GM23338 (cell line): ENCODE results near the gene ZFYVE27. TPM values are rescaled to one million over a fixed set of nuclear protein-coding genes. Genes with fewer than 3 reads are reported as not detected.

Experiments used
- ATAC-seq: fragments of 200-7000 bp; cut with Tn5 transposase; 3 replicates; pipeline ENCODE4 v1.9.1; 2020
- DNase-seq: peaks from one replicate; pipeline ENCODE4 v3.0.0-alpha.2; 2015; ENCODE audit warnings: low spot score
- H2AFZ ChIP-seq: fragments of 200-600 bp; sonication (generic); 2 replicates; pipeline ENCODE4 v1.8.0; 2016; ENCODE audit warnings: antibody characterized with exemption, mild to moderate bottlenecking, moderate library complexity
- H3F3A ChIP-seq: fragments of 200-600 bp; sonication (generic); replicated peaks from 2 replicates; pipeline ENCODE4 v1.8.0; 2017; ENCODE audit warnings: antibody characterized with exemption, mixed run types, low read depth
- H3K27ac ChIP-seq: fragments of 200-600 bp; sonication (generic); 2 replicates; pipeline ENCODE4 v1.6.1; 2016; ENCODE audit warnings: low read depth
- H3K27me3 ChIP-seq: fragments of 200-600 bp; sonication (generic); 2 replicates; pipeline ENCODE4 v1.8.0; 2016; ENCODE audit warnings: mild to moderate bottlenecking, mixed run types, moderate library complexity; ENCODE audit not compliant: insufficient read depth
- H3K36me3 ChIP-seq: fragments of 200-600 bp; sonication (generic); 2 replicates; pipeline ENCODE4 v1.8.0; 2016; ENCODE audit warnings: mild to moderate bottlenecking; ENCODE audit not compliant: insufficient read depth
- H3K4me1 ChIP-seq: fragments of 200-600 bp; sonication (generic); 2 replicates; pipeline ENCODE4 v1.8.0; 2016; ENCODE audit warnings: mild to moderate bottlenecking, moderate library complexity; ENCODE audit not compliant: insufficient read depth
- H3K4me2 ChIP-seq: fragments of 200-600 bp; sonication (generic); 2 replicates; pipeline ENCODE4 v1.7.1; 2017; ENCODE audit warnings: mixed run types
- H3K4me3 ChIP-seq: fragments of 200-600 bp; sonication (generic); 2 replicates; pipeline ENCODE4 v1.6.1; 2016; ENCODE audit warnings: mixed run types
- H3K79me2 ChIP-seq: fragments of 200-600 bp; sonication (generic); replicated peaks from 2 replicates; pipeline ENCODE4 v1.8.0; 2017; ENCODE audit warnings: mild to moderate bottlenecking; ENCODE audit not compliant: insufficient read depth
- H3K9me2 ChIP-seq: fragments of 200-600 bp; sonication (generic); 2 replicates; pipeline ENCODE4 v1.8.0; 2017; ENCODE audit not compliant: insufficient read depth
- H4K20me1 ChIP-seq: fragments of 200-600 bp; sonication (generic); replicated peaks from 2 replicates; pipeline ENCODE4 v1.8.0; 2017; ENCODE audit warnings: mild to moderate bottlenecking; ENCODE audit not compliant: insufficient read depth
- H3K27ac Mint-ChIP-seq: 2 replicates; pipeline ENCODE4 v1.8.0; 2020; ENCODE audit warnings: inconsistent platforms, mild to moderate bottlenecking, moderate library complexity, mixed read lengths
- H3K27me3 Mint-ChIP-seq: 3 replicates; pipeline ENCODE4 v1.8.0; 2022; ENCODE audit warnings: low read depth, mild to moderate bottlenecking, moderate library complexity, mixed read lengths, inconsistent platforms; ENCODE audit not compliant: insufficient read depth, poor library complexity
- H3K36me3 Mint-ChIP-seq: 3 replicates; pipeline ENCODE4 v1.8.0; 2021; ENCODE audit warnings: low read depth, mild to moderate bottlenecking, inconsistent platforms, moderate library complexity, mixed read lengths
- H3K4me1 Mint-ChIP-seq: 3 replicates; pipeline ENCODE4 v1.8.0; 2020; ENCODE audit warnings: mild to moderate bottlenecking, inconsistent platforms, mixed read lengths
- H3K4me3 Mint-ChIP-seq: 3 replicates; pipeline ENCODE4 v1.8.0; 2021; ENCODE audit warnings: moderate library complexity, mild to moderate bottlenecking, inconsistent platforms, mixed read lengths
- H3K9me3 Mint-ChIP-seq: 3 replicates; pipeline ENCODE4 v1.8.0; 2020; ENCODE audit warnings: moderate library complexity, mild to moderate bottlenecking, inconsistent platforms, mixed read lengths
- CREB1 ChIP-seq: fragments of 250-450 bp; sonication (Bioruptor Pico); IDR thresholded peaks from 2 replicates; pipeline ENCODE4 v1.5.0; 2020; ENCODE audit warnings: low read depth, mild to moderate bottlenecking, moderate library complexity
- EZH2 ChIP-seq: fragments of 200-600 bp; sonication (generic); IDR thresholded peaks from one replicate; pipeline ENCODE4 v1.8.0; 2017; ENCODE audit warnings: antibody characterized with exemption, mild to moderate bottlenecking, low read depth; ENCODE audit not compliant: unreplicated experiment
- EZH2phosphoT487 ChIP-seq: fragments of 200-600 bp; sonication (generic); IDR thresholded peaks from one replicate; pipeline ENCODE4 v1.8.1; 2018; ENCODE audit warnings: antibody characterized with exemption; ENCODE audit not compliant: unreplicated experiment
- JUNB ChIP-seq: IDR thresholded peaks from one replicate; pipeline ENCODE4 v1.6.1; 2016; ENCODE audit warnings: antibody characterized with exemption; ENCODE audit not compliant: unreplicated experiment
- NANOG ChIP-seq: IDR thresholded peaks from 2 replicates; pipeline ENCODE4 v1.6.1; 2016; ENCODE audit warnings: antibody characterized with exemption, borderline replicate concordance
- POLR2AphosphoS5 ChIP-seq: IDR thresholded peaks from 2 replicates; pipeline ENCODE4 v1.6.1; 2016; ENCODE audit warnings: antibody characterized with exemption, low read depth
- STAT1 ChIP-seq: IDR thresholded peaks from one replicate; pipeline ENCODE4 v1.6.1; 2016; ENCODE audit warnings: antibody characterized with exemption; ENCODE audit not compliant: unreplicated experiment
- ZNF114 ChIP-seq: fragments of 250-450 bp; sonication (Bioruptor Pico); IDR thresholded peaks from 2 replicates; pipeline ENCODE4 v1.5.0; 2020; ENCODE audit warnings: mild to moderate bottlenecking, moderate library complexity
- ZNF331 ChIP-seq: fragments of 250-450 bp; sonication (Bioruptor Pico); IDR thresholded peaks from 2 replicates; pipeline ENCODE4 v1.5.0; 2020; ENCODE audit warnings: low read depth, mild to moderate bottlenecking, moderate library complexity
- polyA plus RNA-seq: library from polyadenylated mRNA; unstranded; fragments of >200 nt; fragmentation: Nextera tagmentation; extraction: Ambion mirVana; gene quantifications from 2 replicates; pipeline ENCODE4 v1.2.1, GENCODE V29; 2016
- total RNA-seq: library from RNA; depleted of rRNA; stranded (reverse); fragments of >200 nt; shearing (Covaris generic); gene quantifications from 2 replicates; pipeline ENCODE4 v1.2.3, GENCODE V29; 2014
- TF ChIP-seq, protein P1 (sequence below): IDR thresholded peaks from one replicate; pipeline ENCODE4 v1.6.1; 2018; ENCODE audit warnings: antibody characterized with exemption; ENCODE audit not compliant: unreplicated experiment
- TF ChIP-seq, protein P2 (sequence below), 2 experiments: fragments of 200-600 bp in 1 of 2; sonication (generic) in 1 of 2; conservative IDR thresholded peaks; 2 replicates each; pipeline versions ENCODE4 v1.5.1 to v1.6.1; 2016 to 2017; ENCODE audit warnings: antibody characterized with exemption in 2 of 2, low read depth in 2 of 2, mild to moderate bottlenecking in 2 of 2, moderate library complexity in 1 of 2
- TF ChIP-seq, protein P3 (sequence below): IDR thresholded peaks from 2 replicates; pipeline ENCODE4 v1.6.1; 2016; ENCODE audit warnings: antibody characterized with exemption

ZFYVE27 gene
- total and polyA plus RNA-seq, 2 experiments from 2014 or later, result 15.0 to 25.8 TPM

DNA sequence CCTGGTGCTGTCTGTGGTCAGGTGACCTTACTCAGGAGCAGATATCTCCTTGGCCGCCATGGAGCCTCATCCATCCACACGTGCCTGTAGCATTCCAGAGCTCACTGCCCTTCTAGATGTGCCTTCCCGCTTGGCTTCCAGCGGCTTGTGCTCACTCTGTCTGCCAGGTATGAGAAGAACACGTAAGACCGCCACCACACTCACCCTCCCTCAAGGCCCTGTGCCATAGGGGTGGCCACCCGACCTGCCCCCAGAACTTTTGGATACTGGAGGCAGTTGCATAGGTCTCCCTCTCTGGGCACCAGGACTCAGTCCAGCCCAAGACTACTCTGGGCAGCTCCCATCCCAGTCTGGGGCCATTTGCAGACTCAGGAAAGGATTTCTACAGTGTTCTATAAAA is 19.3 kb upstream of the ZFYVE27 start (continued):
- TF ChIP-seq, protein P1, sequence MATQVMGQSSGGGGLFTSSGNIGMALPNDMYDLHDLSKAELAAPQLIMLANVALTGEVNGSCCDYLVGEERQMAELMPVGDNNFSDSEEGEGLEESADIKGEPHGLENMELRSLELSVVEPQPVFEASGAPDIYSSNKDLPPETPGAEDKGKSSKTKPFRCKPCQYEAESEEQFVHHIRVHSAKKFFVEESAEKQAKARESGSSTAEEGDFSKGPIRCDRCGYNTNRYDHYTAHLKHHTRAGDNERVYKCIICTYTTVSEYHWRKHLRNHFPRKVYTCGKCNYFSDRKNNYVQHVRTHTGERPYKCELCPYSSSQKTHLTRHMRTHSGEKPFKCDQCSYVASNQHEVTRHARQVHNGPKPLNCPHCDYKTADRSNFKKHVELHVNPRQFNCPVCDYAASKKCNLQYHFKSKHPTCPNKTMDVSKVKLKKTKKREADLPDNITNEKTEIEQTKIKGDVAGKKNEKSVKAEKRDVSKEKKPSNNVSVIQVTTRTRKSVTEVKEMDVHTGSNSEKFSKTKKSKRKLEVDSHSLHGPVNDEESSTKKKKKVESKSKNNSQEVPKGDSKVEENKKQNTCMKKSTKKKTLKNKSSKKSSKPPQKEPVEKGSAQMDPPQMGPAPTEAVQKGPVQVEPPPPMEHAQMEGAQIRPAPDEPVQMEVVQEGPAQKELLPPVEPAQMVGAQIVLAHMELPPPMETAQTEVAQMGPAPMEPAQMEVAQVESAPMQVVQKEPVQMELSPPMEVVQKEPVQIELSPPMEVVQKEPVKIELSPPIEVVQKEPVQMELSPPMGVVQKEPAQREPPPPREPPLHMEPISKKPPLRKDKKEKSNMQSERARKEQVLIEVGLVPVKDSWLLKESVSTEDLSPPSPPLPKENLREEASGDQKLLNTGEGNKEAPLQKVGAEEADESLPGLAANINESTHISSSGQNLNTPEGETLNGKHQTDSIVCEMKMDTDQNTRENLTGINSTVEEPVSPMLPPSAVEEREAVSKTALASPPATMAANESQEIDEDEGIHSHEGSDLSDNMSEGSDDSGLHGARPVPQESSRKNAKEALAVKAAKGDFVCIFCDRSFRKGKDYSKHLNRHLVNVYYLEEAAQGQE, result no peak
- TF ChIP-seq, protein P2, sequence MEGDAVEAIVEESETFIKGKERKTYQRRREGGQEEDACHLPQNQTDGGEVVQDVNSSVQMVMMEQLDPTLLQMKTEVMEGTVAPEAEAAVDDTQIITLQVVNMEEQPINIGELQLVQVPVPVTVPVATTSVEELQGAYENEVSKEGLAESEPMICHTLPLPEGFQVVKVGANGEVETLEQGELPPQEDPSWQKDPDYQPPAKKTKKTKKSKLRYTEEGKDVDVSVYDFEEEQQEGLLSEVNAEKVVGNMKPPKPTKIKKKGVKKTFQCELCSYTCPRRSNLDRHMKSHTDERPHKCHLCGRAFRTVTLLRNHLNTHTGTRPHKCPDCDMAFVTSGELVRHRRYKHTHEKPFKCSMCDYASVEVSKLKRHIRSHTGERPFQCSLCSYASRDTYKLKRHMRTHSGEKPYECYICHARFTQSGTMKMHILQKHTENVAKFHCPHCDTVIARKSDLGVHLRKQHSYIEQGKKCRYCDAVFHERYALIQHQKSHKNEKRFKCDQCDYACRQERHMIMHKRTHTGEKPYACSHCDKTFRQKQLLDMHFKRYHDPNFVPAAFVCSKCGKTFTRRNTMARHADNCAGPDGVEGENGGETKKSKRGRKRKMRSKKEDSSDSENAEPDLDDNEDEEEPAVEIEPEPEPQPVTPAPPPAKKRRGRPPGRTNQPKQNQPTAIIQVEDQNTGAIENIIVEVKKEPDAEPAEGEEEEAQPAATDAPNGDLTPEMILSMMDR (conservative IDR thresholded peaks at IDR 0.05; ENCODE audit: low read depth in 2 of 2), result no peak

DNA sequence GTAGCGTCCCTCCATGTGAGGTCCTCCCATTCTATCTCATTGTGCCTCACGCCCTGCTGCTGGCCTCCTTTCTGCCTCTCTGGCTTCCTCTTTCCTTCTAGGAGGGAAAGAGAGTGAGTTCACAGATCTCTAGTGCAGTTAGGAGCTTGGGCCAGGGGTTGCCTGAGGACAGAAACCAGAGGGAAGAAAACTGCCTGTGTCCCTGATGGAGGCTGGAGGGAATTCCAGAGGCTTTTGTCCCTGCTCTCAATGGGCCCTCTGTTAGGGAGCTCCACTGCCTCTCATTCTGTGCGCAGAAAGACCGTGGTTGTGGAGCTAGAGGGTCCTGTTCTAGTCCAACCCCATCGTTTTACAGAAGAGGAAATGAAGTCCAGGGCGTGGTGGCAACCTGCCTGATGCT is 18.8 kb upstream of the ZFYVE27 start:
- Histone ChIP-seq H3K27ac (peak overlapping the region; percentile 86; the same call in 1 of the 2 replicates), H3K4me1 (peaks cover 49% of the 10 kb centered on the region), H3K4me2 (peak overlapping the region; percentile 68; the same call in 1 of the 2 replicates), H2AFZ (no peak overlapping the region), H3K4me3 (no peak overlapping the region), H3F3A (peaks cover 16% of the 10 kb centered on the region), H3K79me2 (peaks cover 17% of the 10 kb centered on the region), H3K27me3 (no peaks in the 10 kb centered on the region), H4K20me1 (no peaks in the 10 kb centered on the region), H3K36me3 (peaks cover 7% of the 10 kb centered on the region; the same call in 1 of the 2 replicates), H3K9me2 (no peaks in the 10 kb centered on the region)
- Mint-ChIP-seq H3K4me1 (peaks cover 43% of the 10 kb centered on the region), H3K4me3 (peak overlapping the region; percentile 22; the same call in 2 of the 3 replicates), H3K36me3 (peaks cover 46% of the 10 kb centered on the region), H3K27ac (peak overlapping the region; percentile 78), H3K27me3 (peaks cover 15% of the 10 kb centered on the region), H3K9me3 (no peaks in the 10 kb centered on the region; the same call in 2 of the 3 replicates)
- no peak for ATAC-seq
- TF ChIP-seq EZH2phosphoT487 (no peak), POLR2AphosphoS5 (no peak), NANOG (no peak), ZNF331 (CRISPR knock-in tag) (no peak), CREB1 (CRISPR knock-in tag) (no peak), STAT1 (no peak), ZNF114 (CRISPR knock-in tag) (no peak), JUNB (no peak), EZH2 (no peak)
- TF ChIP-seq, protein P1, result no peak
- TF ChIP-seq, protein P3, sequence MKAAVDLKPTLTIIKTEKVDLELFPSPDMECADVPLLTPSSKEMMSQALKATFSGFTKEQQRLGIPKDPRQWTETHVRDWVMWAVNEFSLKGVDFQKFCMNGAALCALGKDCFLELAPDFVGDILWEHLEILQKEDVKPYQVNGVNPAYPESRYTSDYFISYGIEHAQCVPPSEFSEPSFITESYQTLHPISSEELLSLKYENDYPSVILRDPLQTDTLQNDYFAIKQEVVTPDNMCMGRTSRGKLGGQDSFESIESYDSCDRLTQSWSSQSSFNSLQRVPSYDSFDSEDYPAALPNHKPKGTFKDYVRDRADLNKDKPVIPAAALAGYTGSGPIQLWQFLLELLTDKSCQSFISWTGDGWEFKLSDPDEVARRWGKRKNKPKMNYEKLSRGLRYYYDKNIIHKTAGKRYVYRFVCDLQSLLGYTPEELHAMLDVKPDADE, result no peak
- TF ChIP-seq, protein P2 (conservative IDR thresholded peaks at IDR 0.05; ENCODE audit: low read depth in 2 of 2), result no peak
- DNase-seq, result no peak
